ENCODE data around the gene PRKCA.
"Not testable (repeated sequence)": the region's sequence is repeated elsewhere in the genome, so short reads cannot be mapped to it uniquely, and the experiment has no call there.

PRKCA gene

GRCh38 chr17:66322764-66323163 lies 20.4 kb downstream of the PRKCA start:
- DNase-seq (ENCODE audit: insufficient read length, low spot score), result no peak
- FAIRE-seq, result no peak

GRCh38 chr17:66324381-66325004 lies 22.1 kb downstream of the PRKCA start:
- not testable (repeated sequence) for DNase-seq (ENCODE audit: insufficient read length, low spot score); FAIRE-seq

GRCh38 chr17:66326476-66327047 lies 24.1 kb downstream of the PRKCA start:
- no peak for FAIRE-seq

GRCh38 chr17:66330646-66331037 lies 28.2 kb downstream of the PRKCA start:
- FAIRE-seq, result no peak
- DNase-seq (ENCODE audit: insufficient read length, low spot score), result no peak

More at GRCh38 chr17:66326476-66327047, 24.1 kb downstream of the PRKCA start:
- no peak for DNase-seq (ENCODE audit: insufficient read length, low spot score)

GRCh38 chr17:66331038-66331816 lies 28.8 kb downstream of the PRKCA start:
- FAIRE-seq (no peak), DNase-seq (ENCODE audit: insufficient read length, low spot score) (no peak)

- FAIRE-seq (no peak), DNase-seq (ENCODE audit: insufficient read length, low spot score) (no peak)
Observed at GRCh38 chr17:66335797-66336196, 33.4 kb downstream of the PRKCA start.

- DNase-seq (ENCODE audit: insufficient read length, low spot score) (no peak), FAIRE-seq (no peak)
Observed at GRCh38 chr17:66337268-66337667, 34.9 kb downstream of the PRKCA start.

- FAIRE-seq (no peak), DNase-seq (ENCODE audit: insufficient read length, low spot score) (no peak)
Observed at GRCh38 chr17:66337866-66338485, 35.6 kb downstream of the PRKCA start.

- DNase-seq (ENCODE audit: insufficient read length, low spot score), result no peak
- no peak for FAIRE-seq
Observed at GRCh38 chr17:66338937-66339336, 36.5 kb downstream of the PRKCA start.

GRCh38 chr17:66339561-66339960 lies 37.1 kb downstream of the PRKCA start:
- FAIRE-seq, result no peak
- no peak for DNase-seq (ENCODE audit: insufficient read length, low spot score)

GRCh38 chr17:66340720-66341119 lies 38.3 kb downstream of the PRKCA start:
- no peak for DNase-seq (ENCODE audit: insufficient read length, low spot score)
- FAIRE-seq, result no peak

GRCh38 chr17:66341462-66341861 lies 39.0 kb downstream of the PRKCA start:
- FAIRE-seq (no peak), DNase-seq (ENCODE audit: insufficient read length, low spot score) (no peak)

GRCh38 chr17:66342263-66342662 lies 39.9 kb downstream of the PRKCA start:
- FAIRE-seq; DNase-seq (ENCODE audit: insufficient read length, low spot score): not testable (repeated sequence)

- FAIRE-seq, result no peak
- no peak for DNase-seq (ENCODE audit: insufficient read length, low spot score)
Observed at GRCh38 chr17:66343531-66344078, 41.2 kb downstream of the PRKCA start.

- no peak for FAIRE-seq
- no peak for DNase-seq (ENCODE audit: insufficient read length, low spot score)
Observed at GRCh38 chr17:66344473-66344872, 42.1 kb downstream of the PRKCA start.

GRCh38 chr17:66345264-66345663 lies 42.9 kb downstream of the PRKCA start:
- DNase-seq (ENCODE audit: insufficient read length, low spot score) (no peak), FAIRE-seq (no peak)

GRCh38 chr17:66345949-66346638 lies 43.7 kb downstream of the PRKCA start:
- DNase-seq (ENCODE audit: insufficient read length, low spot score); FAIRE-seq: not testable (repeated sequence)

- FAIRE-seq (no peak), DNase-seq (ENCODE audit: insufficient read length, low spot score) (no peak)
Observed at GRCh38 chr17:66347661-66348514, 45.5 kb downstream of the PRKCA start.

GRCh38 chr17:66348584-66349165 lies 46.3 kb downstream of the PRKCA start:
- DNase-seq (ENCODE audit: insufficient read length, low spot score) (no peak), FAIRE-seq (no peak)
